ENCODE data around the gene HPGDS.
"Not testable (repeated sequence)": the region's sequence is repeated elsewhere in the genome, so short reads cannot be mapped to it uniquely, and the experiment has no call there.

The HPGDS gene

GRCh38 chr4:94356444-94356843 lies 13.8 kb upstream of the HPGDS start:
- no peak for DNase-seq

GRCh38 chr4:94354474-94354896 lies 11.8 kb upstream of the HPGDS start:
- no peak for DNase-seq

- DNase-seq = no peak
Observed at GRCh38 chr4:94352996-94353395, 10.4 kb upstream of the HPGDS start.

- no peak for DNase-seq
Observed at GRCh38 chr4:94352163-94352562, 9.5 kb upstream of the HPGDS start.

GRCh38 chr4:94351319-94351718 lies 8.7 kb upstream of the HPGDS start:
- DNase-seq = no peak

- DNase-seq = no peak
Observed at GRCh38 chr4:94350095-94350494, 7.5 kb upstream of the HPGDS start.

GRCh38 chr4:94349193-94349592 lies 6.6 kb upstream of the HPGDS start:
- DNase-seq = no peak

- no peak for DNase-seq
Observed at GRCh38 chr4:94348666-94349065, 6.0 kb upstream of the HPGDS start.

- DNase-seq = no peak
Observed at GRCh38 chr4:94346541-94346940, 3.9 kb upstream of the HPGDS start.

GRCh38 chr4:94345969-94346368 lies 3.3 kb upstream of the HPGDS start:
- DNase-seq = no peak

- no peak for DNase-seq
Observed at GRCh38 chr4:94345266-94345665, 2.6 kb upstream of the HPGDS start.

- DNase-seq = no peak
Observed at GRCh38 chr4:94344457-94344856, 1.8 kb upstream of the HPGDS start.

GRCh38 chr4:94341481-94342370 lies 910 bp downstream of the HPGDS start:
- DNase-seq = no peak

- no peak for DNase-seq
Observed at GRCh38 chr4:94339779-94340178, 2.9 kb downstream of the HPGDS start.

GRCh38 chr4:94338681-94339351 lies 3.8 kb downstream of the HPGDS start:
- DNase-seq = no peak

- DNase-seq = not testable (repeated sequence)
Observed at GRCh38 chr4:94336791-94337190, 5.8 kb downstream of the HPGDS start.

GRCh38 chr4:94336303-94336702 lies 6.3 kb downstream of the HPGDS start:
- DNase-seq = no peak

GRCh38 chr4:94334962-94335361 lies 7.7 kb downstream of the HPGDS start:
- DNase-seq = no peak

GRCh38 chr4:94334476-94334875 lies 8.2 kb downstream of the HPGDS start:
- no peak for DNase-seq

- no peak for DNase-seq
Observed at GRCh38 chr4:94333866-94334265, 8.8 kb downstream of the HPGDS start.

- no peak for DNase-seq
Observed at GRCh38 chr4:94332983-94333590, 9.5 kb downstream of the HPGDS start.

GRCh38 chr4:94329933-94330332 lies 12.7 kb downstream of the HPGDS start:
- no peak for DNase-seq

- no peak for DNase-seq
Observed at GRCh38 chr4:94325835-94326234, 16.8 kb downstream of the HPGDS start.

GRCh38 chr4:94319927-94320326 lies 22.7 kb downstream of the HPGDS start:
- DNase-seq = not testable (repeated sequence)
